Neural cell (in vitro differentiated cells): Measurements from ENCODE around the gene NDFIP2. TPM values are rescaled to one million over a fixed set of nuclear protein-coding genes. Genes with fewer than 3 reads are reported as not detected.

Experiments
- H2AFZ ChIP-seq: fragments of 200-600, 300-800 bp; sonication (generic), shearing (Covaris generic); 2 replicates; pipeline ENCODE4 v1.6.0; 2014; ENCODE audit warnings: low read depth, mild to moderate bottlenecking, antibody characterized with exemption, low read length, moderate library complexity
- H3F3A ChIP-seq: fragments of 200-600 bp; shearing (Covaris generic); 2 replicates; pipeline ENCODE4 v1.6.1; 2016; ENCODE audit warnings: mild to moderate bottlenecking, moderate library complexity, mixed read lengths, antibody characterized with exemption, low read length; ENCODE audit not compliant: insufficient read depth, poor library complexity, severe bottlenecking
- H3K27ac ChIP-seq: fragments of 200-600, 300-800 bp; sonication (generic), shearing (Covaris generic); 2 replicates; pipeline ENCODE4 v1.5.1; 2014; ENCODE audit warnings: mild to moderate bottlenecking, low read length, moderate library complexity
- H3K27me3 ChIP-seq: fragments of 300-800, 200-600 bp; sonication (generic), shearing (Covaris generic); 2 replicates; pipeline ENCODE4 v1.6.0; 2014; ENCODE audit warnings: mild to moderate bottlenecking, low read depth, low read length, moderate library complexity; ENCODE audit not compliant: insufficient read depth
- H3K36me3 ChIP-seq: fragments of 300-800, 200-600 bp; sonication (generic), shearing (Covaris generic); 2 replicates; pipeline ENCODE4 v1.5.1; 2014; ENCODE audit warnings: mild to moderate bottlenecking, antibody characterized with exemption, low read length, moderate library complexity; ENCODE audit not compliant: insufficient read depth
- H3K4me2 ChIP-seq: fragments of 300-800, 200-600 bp; sonication (generic), shearing (Covaris generic); 2 replicates; pipeline ENCODE4 v1.6.0; 2014; ENCODE audit warnings: mild to moderate bottlenecking, low read length
- H3K4me3 ChIP-seq: fragments of 300-800, 200-600 bp; sonication (generic), shearing (Covaris generic); 2 replicates; pipeline ENCODE4 v1.5.1; 2014; ENCODE audit warnings: mild to moderate bottlenecking, low read length, moderate library complexity
- H3K79me2 ChIP-seq: fragments of 200-600 bp; shearing (Covaris generic); replicated peaks from 2 replicates; pipeline ENCODE4 v1.6.0; 2014; ENCODE audit warnings: mild to moderate bottlenecking, low read length, moderate library complexity; ENCODE audit not compliant: insufficient read depth
- H3K9ac ChIP-seq: fragments of 300-800, 200-600 bp; sonication (generic), shearing (Covaris generic); 2 replicates; pipeline ENCODE4 v1.6.1; 2016; ENCODE audit warnings: mild to moderate bottlenecking, low read length, mixed read lengths
- H3K9me2 ChIP-seq: fragments of 200-600 bp; shearing (Covaris generic); 2 replicates; pipeline ENCODE4 v1.6.1; 2016; ENCODE audit warnings: mild to moderate bottlenecking, low read length, mixed read lengths; ENCODE audit not compliant: insufficient read depth
- H3K9me3 ChIP-seq: fragments of 200-600, 300-800 bp; sonication (generic), shearing (Covaris generic); 2 replicates; pipeline ENCODE4 v1.6.1; 2016; ENCODE audit warnings: mild to moderate bottlenecking, mixed run types, low read length, moderate library complexity, mixed read lengths
- H4K20me1 ChIP-seq: fragments of 200-600 bp; shearing (Covaris generic); 2 replicates; pipeline ENCODE4 v1.6.1; 2016; ENCODE audit warnings: mild to moderate bottlenecking, mixed run types; ENCODE audit not compliant: insufficient read depth
- EP300 ChIP-seq: fragments of 450-650 bp; conservative IDR thresholded peaks from 2 replicates; pipeline ENCODE4 v1.6.1; 2014; ENCODE audit warnings: antibody characterized with exemption, mild to moderate bottlenecking, moderate library complexity; ENCODE audit not compliant: poor library complexity, severe bottlenecking
- EZH2 ChIP-seq: fragments of 200-600, 300-800 bp; shearing (Covaris generic), sonication (generic); IDR thresholded peaks from 2 replicates; pipeline ENCODE4 v1.6.1; 2014; ENCODE audit warnings: antibody characterized with exemption, low read length, borderline replicate concordance, mild to moderate bottlenecking; ENCODE audit not compliant: insufficient read depth, poor library complexity, severe bottlenecking
- MXI1 ChIP-seq: fragments of 450-650 bp; conservative IDR thresholded peaks from 2 replicates; pipeline ENCODE4 v1.6.1; 2014; ENCODE audit warnings: antibody characterized with exemption, mild to moderate bottlenecking; ENCODE audit not compliant: poor library complexity, severe bottlenecking
- POLR2AphosphoS5 ChIP-seq: IDR thresholded peaks from 2 replicates; pipeline ENCODE4 v1.6.1; 2012
- RAD21 ChIP-seq: fragments of 450-650 bp; conservative IDR thresholded peaks from 2 replicates; pipeline ENCODE4 v1.6.1; 2014; ENCODE audit warnings: antibody characterized with exemption, mild to moderate bottlenecking, moderate library complexity
- SMC3 ChIP-seq: fragments of 450-650 bp; conservative IDR thresholded peaks from 2 replicates; pipeline ENCODE4 v1.6.1; 2014; ENCODE audit warnings: antibody characterized with exemption, mild to moderate bottlenecking, moderate library complexity; ENCODE audit not compliant: poor library complexity
- TAF1 ChIP-seq: IDR thresholded peaks from 2 replicates; pipeline ENCODE4 v1.6.1; 2012; ENCODE audit warnings: low read depth
- polyA plus RNA-seq: library from polyadenylated mRNA; depleted of rRNA; stranded (reverse); fragments of >200 nt; gene quantifications from 2 replicates; pipeline ENCODE4 v1.2.3, GENCODE V29; 2014
- TF ChIP-seq, protein P1 (sequence below): fragments of 450-650 bp; IDR thresholded peaks from 2 replicates; pipeline ENCODE4 v1.5.1; 2014; ENCODE audit warnings: antibody characterized with exemption, mild to moderate bottlenecking, moderate library complexity; ENCODE audit not compliant: poor library complexity, severe bottlenecking
- TF ChIP-seq, protein P2 (sequence below): IDR thresholded peaks from 2 replicates; pipeline ENCODE4 v1.6.1; 2012; ENCODE audit warnings: borderline replicate concordance

Gene NDFIP2
- polyA plus RNA-seq, 1 donor from 2014 or later = 41.2 TPM

DNA sequence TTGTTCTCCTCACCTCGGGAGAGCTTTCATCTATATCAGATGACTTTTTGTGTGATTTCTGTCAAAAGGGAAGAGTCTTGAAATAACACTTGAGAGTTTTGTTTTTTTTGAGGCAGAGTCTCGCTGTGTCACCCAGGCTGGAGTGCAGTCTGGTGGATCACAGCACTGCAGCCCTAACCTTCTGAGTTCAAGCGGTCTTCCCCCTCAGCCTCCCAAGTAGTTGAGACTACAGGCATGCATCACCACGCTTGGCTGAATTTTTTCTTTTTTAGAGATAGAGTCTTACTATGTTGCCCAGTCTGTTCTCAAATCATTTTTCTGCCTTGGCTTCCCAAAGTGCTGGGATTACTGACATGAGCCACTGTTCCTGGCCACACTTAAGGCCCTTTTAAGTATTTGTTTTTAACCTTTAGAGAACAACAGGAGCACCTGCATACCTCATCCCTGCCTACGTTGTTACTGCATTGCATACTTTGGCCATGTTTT, 11.4 kb downstream of the NDFIP2 start:
- Histone ChIP-seq H2AFZ (no peak overlapping the region), H3K4me2 (no peak overlapping the region), H3K9ac (no peak overlapping the region), H3K9me2 (no peaks in the 10 kb centered on the region), H3K79me2 (no peaks in the 10 kb centered on the region), H4K20me1 (no peaks in the 10 kb centered on the region), H3F3A (no peaks in the 10 kb centered on the region), H3K27me3 (no peaks in the 10 kb centered on the region), H3K4me3 (no peak overlapping the region), H3K36me3 (no peaks in the 10 kb centered on the region), H3K27ac (no peak overlapping the region), H3K9me3 (no peaks in the 10 kb centered on the region)
- no peak for TF ChIP-seq TAF1
- no peak for TF ChIP-seq POLR2AphosphoS5
- no peak for TF ChIP-seq SMC3
- no peak for TF ChIP-seq EP300
- TF ChIP-seq RAD21 = no peak
- TF ChIP-seq, protein P1, sequence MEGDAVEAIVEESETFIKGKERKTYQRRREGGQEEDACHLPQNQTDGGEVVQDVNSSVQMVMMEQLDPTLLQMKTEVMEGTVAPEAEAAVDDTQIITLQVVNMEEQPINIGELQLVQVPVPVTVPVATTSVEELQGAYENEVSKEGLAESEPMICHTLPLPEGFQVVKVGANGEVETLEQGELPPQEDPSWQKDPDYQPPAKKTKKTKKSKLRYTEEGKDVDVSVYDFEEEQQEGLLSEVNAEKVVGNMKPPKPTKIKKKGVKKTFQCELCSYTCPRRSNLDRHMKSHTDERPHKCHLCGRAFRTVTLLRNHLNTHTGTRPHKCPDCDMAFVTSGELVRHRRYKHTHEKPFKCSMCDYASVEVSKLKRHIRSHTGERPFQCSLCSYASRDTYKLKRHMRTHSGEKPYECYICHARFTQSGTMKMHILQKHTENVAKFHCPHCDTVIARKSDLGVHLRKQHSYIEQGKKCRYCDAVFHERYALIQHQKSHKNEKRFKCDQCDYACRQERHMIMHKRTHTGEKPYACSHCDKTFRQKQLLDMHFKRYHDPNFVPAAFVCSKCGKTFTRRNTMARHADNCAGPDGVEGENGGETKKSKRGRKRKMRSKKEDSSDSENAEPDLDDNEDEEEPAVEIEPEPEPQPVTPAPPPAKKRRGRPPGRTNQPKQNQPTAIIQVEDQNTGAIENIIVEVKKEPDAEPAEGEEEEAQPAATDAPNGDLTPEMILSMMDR = no peak
- TF ChIP-seq MXI1 = no peak
- no peak for TF ChIP-seq EZH2
- TF ChIP-seq, protein P2, sequence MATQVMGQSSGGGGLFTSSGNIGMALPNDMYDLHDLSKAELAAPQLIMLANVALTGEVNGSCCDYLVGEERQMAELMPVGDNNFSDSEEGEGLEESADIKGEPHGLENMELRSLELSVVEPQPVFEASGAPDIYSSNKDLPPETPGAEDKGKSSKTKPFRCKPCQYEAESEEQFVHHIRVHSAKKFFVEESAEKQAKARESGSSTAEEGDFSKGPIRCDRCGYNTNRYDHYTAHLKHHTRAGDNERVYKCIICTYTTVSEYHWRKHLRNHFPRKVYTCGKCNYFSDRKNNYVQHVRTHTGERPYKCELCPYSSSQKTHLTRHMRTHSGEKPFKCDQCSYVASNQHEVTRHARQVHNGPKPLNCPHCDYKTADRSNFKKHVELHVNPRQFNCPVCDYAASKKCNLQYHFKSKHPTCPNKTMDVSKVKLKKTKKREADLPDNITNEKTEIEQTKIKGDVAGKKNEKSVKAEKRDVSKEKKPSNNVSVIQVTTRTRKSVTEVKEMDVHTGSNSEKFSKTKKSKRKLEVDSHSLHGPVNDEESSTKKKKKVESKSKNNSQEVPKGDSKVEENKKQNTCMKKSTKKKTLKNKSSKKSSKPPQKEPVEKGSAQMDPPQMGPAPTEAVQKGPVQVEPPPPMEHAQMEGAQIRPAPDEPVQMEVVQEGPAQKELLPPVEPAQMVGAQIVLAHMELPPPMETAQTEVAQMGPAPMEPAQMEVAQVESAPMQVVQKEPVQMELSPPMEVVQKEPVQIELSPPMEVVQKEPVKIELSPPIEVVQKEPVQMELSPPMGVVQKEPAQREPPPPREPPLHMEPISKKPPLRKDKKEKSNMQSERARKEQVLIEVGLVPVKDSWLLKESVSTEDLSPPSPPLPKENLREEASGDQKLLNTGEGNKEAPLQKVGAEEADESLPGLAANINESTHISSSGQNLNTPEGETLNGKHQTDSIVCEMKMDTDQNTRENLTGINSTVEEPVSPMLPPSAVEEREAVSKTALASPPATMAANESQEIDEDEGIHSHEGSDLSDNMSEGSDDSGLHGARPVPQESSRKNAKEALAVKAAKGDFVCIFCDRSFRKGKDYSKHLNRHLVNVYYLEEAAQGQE = no peak

DNA sequence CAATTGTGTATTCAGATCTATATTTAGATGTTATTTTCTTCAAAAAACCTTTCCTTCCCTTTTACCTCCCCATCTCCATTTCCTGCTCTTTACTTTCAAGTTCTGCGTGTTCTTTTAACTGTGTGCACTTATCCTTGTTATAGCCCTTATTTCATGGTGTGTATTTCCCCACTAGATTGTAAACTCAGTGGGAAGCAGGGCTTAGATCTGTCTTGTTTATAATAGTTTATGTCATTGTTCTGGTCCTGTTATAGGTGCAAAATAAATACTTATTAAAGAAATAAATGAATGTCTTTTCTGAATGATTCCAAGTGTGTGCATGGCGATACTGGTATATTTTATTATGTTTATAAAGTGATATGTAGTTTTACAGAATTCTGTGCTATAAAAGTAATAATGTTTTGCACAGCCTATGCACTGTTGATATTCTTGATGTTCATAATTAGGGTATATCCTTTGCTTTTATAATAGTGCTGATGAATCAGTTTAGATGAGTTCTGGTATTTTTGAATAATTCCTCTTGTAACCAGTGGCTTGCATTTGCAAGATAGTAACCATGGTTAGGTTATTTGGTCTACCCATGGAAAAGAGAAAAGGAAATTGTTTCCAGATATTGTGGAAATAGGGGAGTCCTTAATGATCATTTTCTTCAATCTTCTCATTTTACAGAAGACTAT, 12.1 kb downstream of the NDFIP2 start:
- H3K4me3 ChIP-seq = no peak overlapping the region
- H3K9ac ChIP-seq = no peak overlapping the region
- no peaks in the 10 kb centered on the region for H3K9me3 ChIP-seq
- TF ChIP-seq MXI1 = no peak
- no peak for TF ChIP-seq POLR2AphosphoS5
- TF ChIP-seq RAD21 = no peak
- TF ChIP-seq EZH2 = no peak
- no peak for TF ChIP-seq EP300
- TF ChIP-seq TAF1 = no peak
- TF ChIP-seq, protein P2 = no peak
- H3K27ac ChIP-seq = no peak overlapping the region
- no peak overlapping the region for H2AFZ ChIP-seq
- H4K20me1 ChIP-seq = no peaks in the 10 kb centered on the region
- H3F3A ChIP-seq = no peaks in the 10 kb centered on the region
- no peaks in the 10 kb centered on the region for H3K79me2 ChIP-seq
- no peaks in the 10 kb centered on the region for H3K36me3 ChIP-seq
- no peaks in the 10 kb centered on the region for H3K9me2 ChIP-seq
- no peak overlapping the region for H3K4me2 ChIP-seq
- no peaks in the 10 kb centered on the region for H3K27me3 ChIP-seq
